ENCODE results near the gene SMTN.
"Not testable (repeated sequence)": the region's sequence is repeated elsewhere in the genome, so short reads cannot be mapped to it uniquely, and the experiment has no call there.

SMTN gene

DNA sequence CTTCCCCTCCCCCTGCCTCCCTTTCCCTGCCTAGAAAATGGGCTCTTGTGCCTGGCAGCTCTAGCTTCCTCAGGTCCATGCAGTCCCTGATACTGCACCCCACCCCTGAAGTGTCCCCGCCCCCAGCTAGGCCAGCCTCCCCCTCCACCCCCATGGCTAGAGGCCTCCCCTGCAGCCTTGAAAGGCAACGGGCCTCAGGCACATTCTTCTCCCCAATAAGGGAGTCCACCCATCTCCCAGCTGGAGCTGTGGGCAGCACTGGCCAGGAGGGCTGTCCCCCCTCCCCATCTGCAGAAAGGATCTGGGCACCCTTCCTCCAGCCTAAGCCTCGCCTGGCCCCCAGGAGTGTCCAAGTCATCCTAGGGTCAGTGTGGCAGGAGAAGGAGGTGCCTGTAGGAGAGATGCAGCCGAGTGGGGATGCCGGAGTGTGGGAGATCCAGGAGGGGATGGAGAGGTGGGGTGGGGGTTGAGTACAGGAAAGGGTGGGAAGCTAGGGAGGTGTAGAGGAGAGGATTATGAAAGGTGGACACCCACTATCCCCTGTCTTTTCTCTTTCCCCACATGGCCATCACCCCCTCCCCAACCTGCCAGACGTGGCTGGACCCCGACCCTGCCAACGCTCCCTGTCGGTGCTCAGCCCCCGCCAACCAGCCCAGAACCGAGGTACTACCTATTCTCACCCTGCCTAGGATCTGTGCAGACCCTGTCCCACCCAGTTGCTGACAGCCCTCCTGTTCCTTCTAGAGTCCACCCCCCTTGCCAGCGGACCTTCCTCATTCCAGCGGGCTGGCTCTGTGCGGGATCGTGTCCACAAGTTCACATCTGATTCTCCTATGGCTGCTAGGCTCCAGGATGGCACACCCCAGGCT lies 9.3 kb downstream of the SMTN start:
- Mint-ChIP-seq H3K36me3 (ENCODE audit: low read depth) (peaks cover 2% of the 10 kb centered on the region), H3K27me3 (ENCODE audit: low read depth) (no peaks in the 10 kb centered on the region), H3K27ac (no peak overlapping the region), H3K9me3 (no peaks in the 10 kb centered on the region), H3K4me1 (ENCODE audit: low read depth) (no peaks in the 10 kb centered on the region), H3K4me3 (no peak overlapping the region)
- DNase-seq (ENCODE audit: low spot score), result no peak

- Mint-ChIP-seq H3K4me3 (no peak overlapping the region), H3K36me3 (ENCODE audit: low read depth) (peaks cover 9% of the 10 kb centered on the region), H3K27ac (no peak overlapping the region), H3K27me3 (ENCODE audit: low read depth) (no peaks in the 10 kb centered on the region), H3K9me3 (no peaks in the 10 kb centered on the region), H3K4me1 (ENCODE audit: low read depth) (no peaks in the 10 kb centered on the region)
- DNase-seq (ENCODE audit: low spot score), result no peak
Measured at GRCh38 chr22:31091106-31091975, 10.2 kb downstream of the SMTN start.

- no peaks in the 10 kb centered on the region for H3K27me3 Mint-ChIP-seq (ENCODE audit: low read depth)
- H3K4me3 Mint-ChIP-seq, result no peak overlapping the region
- H3K9me3 Mint-ChIP-seq, result no peaks in the 10 kb centered on the region
- H3K27ac Mint-ChIP-seq, result no peak overlapping the region
- no peak for DNase-seq (ENCODE audit: low spot score)
- H3K36me3 Mint-ChIP-seq (ENCODE audit: low read depth), result peaks cover 11% of the 10 kb centered on the region
- H3K4me1 Mint-ChIP-seq (ENCODE audit: low read depth), result no peaks in the 10 kb centered on the region
Measured at GRCh38 chr22:31092161-31092560, 11.0 kb downstream of the SMTN start.

DNA sequence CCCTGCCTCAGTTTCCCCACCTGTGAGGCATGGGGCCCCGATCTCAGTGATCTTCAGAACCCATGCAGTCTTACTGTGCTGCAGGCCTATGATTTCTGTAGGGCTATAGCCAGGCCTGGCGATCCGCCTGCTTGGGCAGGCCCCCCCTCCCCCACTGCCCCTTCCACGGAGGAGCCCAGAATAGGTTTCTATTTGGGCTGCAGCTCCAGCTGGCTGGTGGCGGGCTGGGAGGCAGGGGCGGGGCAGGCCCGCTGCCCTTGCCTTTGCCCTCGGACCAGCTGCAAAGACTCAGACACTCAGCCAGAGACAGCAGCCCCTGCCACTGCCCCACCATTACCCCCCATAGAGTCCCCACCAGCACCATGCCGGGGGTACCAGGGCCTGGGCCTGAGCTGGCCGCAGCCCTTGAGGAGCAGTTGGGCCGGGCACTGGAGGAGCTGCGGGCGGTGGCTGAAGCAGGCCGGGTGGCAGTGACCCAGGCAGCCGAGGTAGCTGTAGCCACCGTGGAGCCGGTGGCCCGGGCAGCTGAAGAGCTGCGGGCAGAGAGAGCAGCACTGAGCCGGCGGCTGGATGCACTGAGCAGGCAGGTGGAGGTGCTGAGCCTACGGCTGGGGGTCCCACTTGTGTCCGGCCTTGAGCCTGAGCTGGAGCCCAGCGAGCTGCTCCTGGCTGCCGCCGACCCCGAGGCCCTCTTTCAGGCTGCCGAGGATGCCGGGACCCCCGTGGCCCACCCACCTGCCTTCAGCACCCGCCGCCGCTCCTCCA lies 12.2 kb downstream of the SMTN start:
- H3K27ac Mint-ChIP-seq, result no peak overlapping the region
- no peak overlapping the region for H3K4me3 Mint-ChIP-seq
- H3K36me3 Mint-ChIP-seq (ENCODE audit: low read depth), result peaks cover 12% of the 10 kb centered on the region
- DNase-seq (ENCODE audit: low spot score), result no peak
- no peaks in the 10 kb centered on the region for H3K9me3 Mint-ChIP-seq
- H3K4me1 Mint-ChIP-seq (ENCODE audit: low read depth), result no peaks in the 10 kb centered on the region
- no peaks in the 10 kb centered on the region for H3K27me3 Mint-ChIP-seq (ENCODE audit: low read depth)

GRCh38 chr22:31094021-31094551 lies 13.0 kb downstream of the SMTN start:
- H3K36me3 Mint-ChIP-seq (ENCODE audit: low read depth), result peaks cover 15% of the 10 kb centered on the region

GRCh38 chr22:31094741-31095140 lies 13.6 kb downstream of the SMTN start:
- no peak for DNase-seq (ENCODE audit: low spot score)
- Mint-ChIP-seq H3K9me3 (no peaks in the 10 kb centered on the region), H3K27me3 (ENCODE audit: low read depth) (no peaks in the 10 kb centered on the region), H3K27ac (no peak overlapping the region), H3K4me1 (ENCODE audit: low read depth) (no peaks in the 10 kb centered on the region), H3K4me3 (no peak overlapping the region), H3K36me3 (ENCODE audit: low read depth) (peaks cover 15% of the 10 kb centered on the region)

More at GRCh38 chr22:31094021-31094551, 13.0 kb downstream of the SMTN start:
- Mint-ChIP-seq H3K27ac (no peak overlapping the region), H3K27me3 (ENCODE audit: low read depth) (no peaks in the 10 kb centered on the region), H3K4me3 (no peak overlapping the region), H3K4me1 (ENCODE audit: low read depth) (no peaks in the 10 kb centered on the region), H3K9me3 (no peaks in the 10 kb centered on the region)
- DNase-seq (ENCODE audit: low spot score), result no peak

DNA sequence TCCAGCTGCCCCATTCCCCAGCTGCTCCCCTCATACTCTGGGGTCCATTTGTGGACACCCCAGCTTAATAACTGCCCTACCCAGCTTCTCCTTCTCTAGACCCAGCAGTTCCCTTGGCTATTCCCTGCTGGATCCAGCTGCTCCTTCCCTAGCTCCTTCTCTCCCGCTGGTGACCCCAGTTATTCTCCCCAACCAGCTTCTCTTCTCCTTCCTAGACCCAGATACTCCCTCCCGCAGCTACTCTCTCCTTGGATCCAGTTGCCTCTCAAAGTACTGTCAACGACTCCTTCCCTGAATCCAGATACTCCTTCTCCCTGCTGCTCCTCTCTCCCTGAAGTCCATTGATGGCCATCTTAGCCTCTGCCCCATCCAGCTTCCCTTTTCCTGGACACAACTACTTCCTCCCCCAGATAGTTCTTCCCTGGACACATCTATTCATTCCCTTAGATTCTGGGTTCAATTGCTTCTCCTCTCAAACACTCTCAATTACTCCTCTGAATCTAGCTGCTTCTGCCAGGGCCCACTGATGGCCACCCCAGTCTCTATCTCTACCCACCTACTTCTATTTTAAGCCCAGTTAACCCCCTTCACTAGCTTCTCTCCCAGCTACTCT lies 14.6 kb downstream of the SMTN start:
- Mint-ChIP-seq H3K36me3 (ENCODE audit: low read depth) (peaks cover 15% of the 10 kb centered on the region), H3K4me1 (ENCODE audit: low read depth) (no peaks in the 10 kb centered on the region), H3K9me3 (no peaks in the 10 kb centered on the region), H3K27me3 (ENCODE audit: low read depth) (no peaks in the 10 kb centered on the region), H3K27ac (no peak overlapping the region), H3K4me3 (no peak overlapping the region)
- DNase-seq (ENCODE audit: low spot score), result no peak

DNA sequence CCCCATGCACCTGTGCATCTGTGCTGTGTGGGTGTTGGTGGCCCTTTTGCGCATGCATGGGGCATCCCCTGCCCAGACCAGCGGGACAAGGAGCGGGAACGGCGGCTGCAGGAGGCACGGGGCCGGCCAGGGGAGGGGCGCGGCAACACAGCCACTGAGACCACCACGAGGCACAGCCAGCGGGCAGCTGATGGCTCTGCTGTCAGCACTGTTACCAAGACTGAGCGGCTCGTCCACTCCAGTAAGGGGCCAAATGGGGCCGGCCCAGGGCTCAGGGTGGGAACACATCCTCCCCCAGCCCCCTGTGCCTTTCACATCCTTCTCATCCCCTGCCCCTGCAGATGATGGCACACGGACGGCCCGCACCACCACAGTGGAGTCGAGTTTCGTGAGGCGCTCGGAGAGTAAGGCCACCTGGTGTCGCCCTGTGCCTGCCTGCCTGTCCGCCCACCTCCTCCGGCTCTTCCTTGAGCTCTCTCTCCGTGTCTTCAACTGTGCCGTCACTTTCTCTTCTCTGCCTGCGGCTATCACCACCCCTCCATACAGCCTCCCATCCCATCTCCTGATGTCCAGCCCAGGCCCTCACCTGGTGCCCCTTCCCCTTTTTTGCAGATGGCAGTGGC lies 15.7 kb downstream of the SMTN start:
- no peaks in the 10 kb centered on the region for H3K9me3 Mint-ChIP-seq
- no peak overlapping the region for H3K4me3 Mint-ChIP-seq
- H3K36me3 Mint-ChIP-seq (ENCODE audit: low read depth), result peaks cover 15% of the 10 kb centered on the region
- H3K27ac Mint-ChIP-seq, result no peak overlapping the region
- no peaks in the 10 kb centered on the region for H3K27me3 Mint-ChIP-seq (ENCODE audit: low read depth)
- no peaks in the 10 kb centered on the region for H3K4me1 Mint-ChIP-seq (ENCODE audit: low read depth)
- DNase-seq (ENCODE audit: low spot score), result no peak

- DNase-seq (ENCODE audit: low spot score); H3K4me3 Mint-ChIP-seq; H3K9me3 Mint-ChIP-seq; H3K27me3 Mint-ChIP-seq (ENCODE audit: low read depth); H3K27ac Mint-ChIP-seq; H3K4me1 Mint-ChIP-seq (ENCODE audit: low read depth): not testable (repeated sequence)
- H3K36me3 Mint-ChIP-seq (ENCODE audit: low read depth), result peaks cover 12% of the 10 kb centered on the region
Measured at GRCh38 chr22:31097539-31097938, 16.4 kb downstream of the SMTN start.

- peaks cover 12% of the 10 kb centered on the region for H3K36me3 Mint-ChIP-seq (ENCODE audit: low read depth)
- H3K9me3 Mint-ChIP-seq, result no peaks in the 10 kb centered on the region
- DNase-seq (ENCODE audit: low spot score), result no peak
- H3K4me3 Mint-ChIP-seq, result no peak overlapping the region
- no peak overlapping the region for H3K27ac Mint-ChIP-seq
- no peaks in the 10 kb centered on the region for H3K27me3 Mint-ChIP-seq (ENCODE audit: low read depth)
- H3K4me1 Mint-ChIP-seq (ENCODE audit: low read depth), result no peaks in the 10 kb centered on the region
Measured at GRCh38 chr22:31097941-31098631, 17.0 kb downstream of the SMTN start.

DNA sequence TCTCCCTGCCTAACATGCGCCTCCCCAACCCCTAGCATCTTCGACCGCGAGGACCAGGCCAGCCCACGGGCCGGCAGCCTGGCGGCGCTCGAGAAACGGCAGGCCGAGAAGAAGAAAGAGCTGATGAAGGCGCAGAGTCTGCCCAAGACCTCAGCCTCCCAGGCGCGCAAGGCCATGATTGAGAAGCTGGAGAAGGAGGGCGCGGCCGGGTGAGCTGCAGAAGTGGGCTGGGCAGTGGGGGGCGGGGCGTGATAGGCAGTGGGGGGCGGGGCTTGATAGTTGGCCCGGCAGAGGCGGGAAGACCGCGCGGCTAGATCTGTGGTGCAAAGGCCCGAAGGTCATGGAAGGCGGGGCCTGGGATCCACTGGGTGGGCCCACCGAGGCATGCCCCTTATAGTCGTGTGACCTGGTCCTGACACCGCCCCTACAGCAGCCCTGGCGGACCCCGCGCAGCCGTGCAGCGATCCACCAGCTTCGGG lies 17.6 kb downstream of the SMTN start:
- peaks cover 12% of the 10 kb centered on the region for H3K36me3 Mint-ChIP-seq (ENCODE audit: low read depth)
- H3K27ac Mint-ChIP-seq, result no peak overlapping the region
- no peaks in the 10 kb centered on the region for H3K27me3 Mint-ChIP-seq (ENCODE audit: low read depth)
- H3K9me3 Mint-ChIP-seq, result no peaks in the 10 kb centered on the region
- H3K4me1 Mint-ChIP-seq (ENCODE audit: low read depth), result no peaks in the 10 kb centered on the region
- DNase-seq (ENCODE audit: low spot score), result no peak
- H3K4me3 Mint-ChIP-seq, result no peak overlapping the region

- Mint-ChIP-seq H3K27me3 (ENCODE audit: low read depth) (no peaks in the 10 kb centered on the region), H3K9me3 (no peaks in the 10 kb centered on the region), H3K4me1 (ENCODE audit: low read depth) (no peaks in the 10 kb centered on the region), H3K27ac (no peak overlapping the region), H3K4me3 (no peak overlapping the region), H3K36me3 (ENCODE audit: low read depth) (peaks cover 12% of the 10 kb centered on the region)
- no peak for DNase-seq (ENCODE audit: low spot score)
Measured at GRCh38 chr22:31099386-31099785, 18.3 kb downstream of the SMTN start.
